ENCODE data around the gene FAM76A. TPM values are rescaled to one million over a fixed set of nuclear protein-coding genes. Genes with fewer than 3 reads are reported as not detected.

The FAM76A gene
- total RNA-seq, 1 donor from 2014 or later, result 5.3 TPM

DNA sequence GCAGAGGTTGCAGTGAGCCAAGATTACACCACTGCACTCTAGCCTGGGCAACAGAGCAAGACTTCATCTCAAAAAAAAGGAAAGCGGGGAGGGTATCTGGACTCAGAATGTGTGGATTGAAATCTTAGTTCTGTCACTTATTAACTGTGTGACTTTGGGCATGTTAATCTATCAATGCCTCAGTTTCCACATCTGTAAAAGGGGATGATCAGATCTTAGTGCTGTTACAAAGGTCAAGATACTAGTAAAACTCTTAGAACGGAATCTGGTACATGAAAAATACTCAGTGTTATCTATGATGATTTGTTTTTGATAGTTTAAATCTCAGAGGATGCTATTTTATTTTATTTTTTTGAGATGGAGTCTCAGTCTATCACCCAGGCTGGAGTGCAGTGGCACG lies 10.5 kb downstream of the FAM76A start:
- H3K27ac Mint-ChIP-seq (ENCODE audit: unreplicated experiment), result no peak overlapping the region

DNA sequence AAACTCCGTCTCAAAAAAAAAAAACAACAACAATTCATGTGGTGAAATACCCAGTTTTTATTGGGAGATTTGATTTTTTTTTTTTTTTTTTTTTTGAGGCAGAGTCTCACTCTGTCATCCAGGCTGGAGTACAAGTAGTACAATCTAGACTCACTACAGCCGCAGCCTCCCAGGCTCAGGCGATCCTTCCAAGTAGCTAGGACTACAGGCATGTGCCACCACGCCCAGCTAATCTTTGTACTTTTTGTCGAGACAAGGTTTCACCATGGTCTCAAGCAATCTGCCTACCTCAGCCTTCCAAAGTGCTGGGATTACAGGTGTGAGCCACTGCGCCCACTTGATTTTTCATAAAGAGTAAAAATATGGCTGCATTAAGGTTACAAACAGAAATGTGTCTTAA lies 15.4 kb downstream of the FAM76A start:
- Mint-ChIP-seq H3K27ac (ENCODE audit: unreplicated experiment) (no peak overlapping the region), H3K36me3 (ENCODE audit: low read depth, unreplicated experiment) (peaks cover 7% of the 10 kb centered on the region), H3K27me3 (ENCODE audit: unreplicated experiment) (no peaks in the 10 kb centered on the region), H3K9me3 (ENCODE audit: unreplicated experiment) (no peaks in the 10 kb centered on the region), H3K4me1 (ENCODE audit: unreplicated experiment) (no peaks in the 10 kb centered on the region), H3K4me3 (ENCODE audit: unreplicated experiment) (no peak overlapping the region)
- no peak for DNase-seq (ENCODE audit: low spot score)
- TF ChIP-seq, protein P1, sequence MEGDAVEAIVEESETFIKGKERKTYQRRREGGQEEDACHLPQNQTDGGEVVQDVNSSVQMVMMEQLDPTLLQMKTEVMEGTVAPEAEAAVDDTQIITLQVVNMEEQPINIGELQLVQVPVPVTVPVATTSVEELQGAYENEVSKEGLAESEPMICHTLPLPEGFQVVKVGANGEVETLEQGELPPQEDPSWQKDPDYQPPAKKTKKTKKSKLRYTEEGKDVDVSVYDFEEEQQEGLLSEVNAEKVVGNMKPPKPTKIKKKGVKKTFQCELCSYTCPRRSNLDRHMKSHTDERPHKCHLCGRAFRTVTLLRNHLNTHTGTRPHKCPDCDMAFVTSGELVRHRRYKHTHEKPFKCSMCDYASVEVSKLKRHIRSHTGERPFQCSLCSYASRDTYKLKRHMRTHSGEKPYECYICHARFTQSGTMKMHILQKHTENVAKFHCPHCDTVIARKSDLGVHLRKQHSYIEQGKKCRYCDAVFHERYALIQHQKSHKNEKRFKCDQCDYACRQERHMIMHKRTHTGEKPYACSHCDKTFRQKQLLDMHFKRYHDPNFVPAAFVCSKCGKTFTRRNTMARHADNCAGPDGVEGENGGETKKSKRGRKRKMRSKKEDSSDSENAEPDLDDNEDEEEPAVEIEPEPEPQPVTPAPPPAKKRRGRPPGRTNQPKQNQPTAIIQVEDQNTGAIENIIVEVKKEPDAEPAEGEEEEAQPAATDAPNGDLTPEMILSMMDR (IDR thresholded peaks at IDR 0.05; ENCODE audit: unreplicated experiment), result no peak

More for the DNA sequence above, 10.5 kb downstream of the FAM76A start:
- no peaks in the 10 kb centered on the region for H3K27me3 Mint-ChIP-seq (ENCODE audit: unreplicated experiment)
- DNase-seq (ENCODE audit: low spot score), result no peak
- peaks cover 9% of the 10 kb centered on the region for H3K36me3 Mint-ChIP-seq (ENCODE audit: low read depth, unreplicated experiment)
- TF ChIP-seq, protein P1 (IDR thresholded peaks at IDR 0.05; ENCODE audit: unreplicated experiment), result no peak
- H3K4me3 Mint-ChIP-seq (ENCODE audit: unreplicated experiment), result no peak overlapping the region
- H3K9me3 Mint-ChIP-seq (ENCODE audit: unreplicated experiment), result no peaks in the 10 kb centered on the region
- no peaks in the 10 kb centered on the region for H3K4me1 Mint-ChIP-seq (ENCODE audit: unreplicated experiment)

DNA sequence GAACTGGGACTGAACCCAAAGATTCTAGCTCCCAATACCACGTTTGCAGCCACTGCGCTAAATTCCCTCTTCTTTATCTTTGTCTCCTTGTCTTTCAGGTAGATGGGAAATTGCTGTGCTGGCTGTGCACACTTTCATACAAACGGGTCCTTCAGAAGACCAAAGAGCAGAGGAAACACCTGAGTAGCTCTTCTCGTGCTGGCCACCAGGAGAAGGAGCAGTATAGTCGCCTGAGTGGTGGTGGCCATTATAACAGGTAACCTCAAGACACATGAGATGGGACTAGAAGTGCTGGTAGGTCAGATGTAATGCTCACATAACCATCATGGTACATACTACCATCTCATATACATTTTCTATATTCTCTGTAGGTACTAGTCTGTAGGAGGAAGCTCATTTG lies 18.8 kb downstream of the FAM76A start:
- no peaks in the 10 kb centered on the region for H3K4me1 Mint-ChIP-seq (ENCODE audit: unreplicated experiment)
- DNase-seq (ENCODE audit: low spot score), result no peak

DNA sequence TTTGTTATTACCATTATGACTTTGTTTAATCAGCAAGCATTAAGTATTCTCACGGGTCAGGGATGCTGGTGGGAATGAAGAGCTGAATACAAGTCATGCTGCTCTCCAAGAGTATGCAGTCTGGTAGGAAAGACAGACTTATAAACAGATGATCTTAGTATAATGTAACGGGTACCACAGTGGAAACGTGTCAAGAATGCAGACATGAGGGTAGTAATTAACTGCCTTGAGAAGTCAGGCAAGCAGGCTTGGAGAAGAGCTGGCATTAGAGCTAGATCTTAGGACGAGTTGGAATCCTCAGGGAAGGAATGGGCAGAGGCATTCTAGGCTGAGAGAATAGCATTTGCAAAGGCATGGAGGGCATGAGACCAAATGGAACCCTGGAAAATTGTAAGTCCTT lies 19.7 kb downstream of the FAM76A start:
- H3K9me3 Mint-ChIP-seq (ENCODE audit: unreplicated experiment), result no peaks in the 10 kb centered on the region
- no peak overlapping the region for H3K27ac Mint-ChIP-seq (ENCODE audit: unreplicated experiment)
- DNase-seq (ENCODE audit: low spot score), result no peak
- H3K4me3 Mint-ChIP-seq (ENCODE audit: unreplicated experiment), result no peak overlapping the region
- TF ChIP-seq, protein P1 (IDR thresholded peaks at IDR 0.05; ENCODE audit: unreplicated experiment), result no peak
- H3K36me3 Mint-ChIP-seq (ENCODE audit: low read depth, unreplicated experiment), result peaks cover 17% of the 10 kb centered on the region
- H3K4me1 Mint-ChIP-seq (ENCODE audit: unreplicated experiment), result no peaks in the 10 kb centered on the region
- H3K27me3 Mint-ChIP-seq (ENCODE audit: unreplicated experiment), result no peaks in the 10 kb centered on the region

More for the DNA sequence above, 18.8 kb downstream of the FAM76A start:
- Mint-ChIP-seq H3K27ac (ENCODE audit: unreplicated experiment) (no peak overlapping the region), H3K36me3 (ENCODE audit: low read depth, unreplicated experiment) (peaks cover 10% of the 10 kb centered on the region), H3K9me3 (ENCODE audit: unreplicated experiment) (no peaks in the 10 kb centered on the region), H3K4me3 (ENCODE audit: unreplicated experiment) (peak overlapping the region; percentile 23), H3K27me3 (ENCODE audit: unreplicated experiment) (no peaks in the 10 kb centered on the region)
- TF ChIP-seq, protein P1 (IDR thresholded peaks at IDR 0.05; ENCODE audit: unreplicated experiment), result no peak

DNA sequence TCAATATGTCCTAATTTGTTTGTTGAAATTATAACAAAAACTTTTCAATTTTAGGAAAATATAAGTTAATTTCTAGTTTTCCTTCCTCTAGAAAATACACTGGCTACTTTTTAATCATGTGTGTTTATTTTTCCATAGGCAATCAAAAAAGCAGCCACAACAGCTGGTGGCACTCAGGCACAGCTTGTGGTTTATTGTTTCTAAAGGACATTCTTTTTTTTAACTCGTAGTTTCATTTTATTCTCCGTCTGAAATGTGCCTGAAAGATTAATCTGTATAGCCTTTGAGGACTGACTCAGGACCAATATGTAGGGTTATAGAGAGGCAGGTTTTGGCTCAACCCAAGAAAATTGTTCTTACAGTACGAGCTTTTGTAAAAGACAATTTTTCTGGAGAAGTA lies 26.6 kb downstream of the FAM76A start:
- H3K9me3 Mint-ChIP-seq (ENCODE audit: unreplicated experiment), result no peaks in the 10 kb centered on the region
- H3K27ac Mint-ChIP-seq (ENCODE audit: unreplicated experiment), result no peak overlapping the region
- no peak for DNase-seq (ENCODE audit: low spot score)
- H3K4me1 Mint-ChIP-seq (ENCODE audit: unreplicated experiment), result no peaks in the 10 kb centered on the region
- TF ChIP-seq, protein P1 (IDR thresholded peaks at IDR 0.05; ENCODE audit: unreplicated experiment), result no peak
- H3K27me3 Mint-ChIP-seq (ENCODE audit: unreplicated experiment), result peaks cover 2% of the 10 kb centered on the region
- H3K36me3 Mint-ChIP-seq (ENCODE audit: low read depth, unreplicated experiment), result peaks cover 15% of the 10 kb centered on the region
- no peak overlapping the region for H3K4me3 Mint-ChIP-seq (ENCODE audit: unreplicated experiment)
